Stimulated activated naive B cell treated with anti-CD40 and anti-IgM and Interleukin-4, amounts not matched to agents 10 μg/mL and 1 μg/mL and 100 μg/mL, for 72 hours (primary cell): ENCODE measurements around the gene AK5.

Experiments
- ATAC-seq, 2 donors: fragments of 150-1000 bp; cut with Tn5 transposase; replicated peaks; 2 replicates each; pipeline ENCODE4 v1.10.0; 2021; ENCODE audit warnings: moderate library complexity in 1 of 2
- DNase-seq: peaks from one replicate; pipeline ENCODE4 v3.0.0; 2021
- H3K27ac Mint-ChIP-seq: one replicate; pipeline ENCODE4 v1.8.0; 2022; ENCODE audit warnings: mild to moderate bottlenecking, mixed read lengths
- H3K27me3 Mint-ChIP-seq, 2 donors: one replicate each; pipeline ENCODE4 v1.8.0; 2022; ENCODE audit warnings: mixed read lengths in 2 of 2
- H3K36me3 Mint-ChIP-seq, 2 donors: one replicate each; pipeline ENCODE4 v1.8.0; 2022; ENCODE audit warnings: mixed read lengths in 2 of 2, mild to moderate bottlenecking in 1 of 2
- H3K4me1 Mint-ChIP-seq, 2 donors: one replicate each; pipeline ENCODE4 v1.8.0; 2022; ENCODE audit warnings: mixed read lengths in 2 of 2, mild to moderate bottlenecking in 1 of 2
- H3K4me3 Mint-ChIP-seq, 2 donors: one replicate each; pipeline ENCODE4 v1.8.0; 2022; ENCODE audit warnings: mild to moderate bottlenecking in 2 of 2, mixed read lengths in 2 of 2, moderate library complexity in 1 of 2
- H3K9me3 Mint-ChIP-seq, 2 donors: one replicate each; pipeline ENCODE4 v1.8.0; 2022; ENCODE audit warnings: mixed read lengths in 2 of 2, mild to moderate bottlenecking in 1 of 2

AK5 gene

DNA sequence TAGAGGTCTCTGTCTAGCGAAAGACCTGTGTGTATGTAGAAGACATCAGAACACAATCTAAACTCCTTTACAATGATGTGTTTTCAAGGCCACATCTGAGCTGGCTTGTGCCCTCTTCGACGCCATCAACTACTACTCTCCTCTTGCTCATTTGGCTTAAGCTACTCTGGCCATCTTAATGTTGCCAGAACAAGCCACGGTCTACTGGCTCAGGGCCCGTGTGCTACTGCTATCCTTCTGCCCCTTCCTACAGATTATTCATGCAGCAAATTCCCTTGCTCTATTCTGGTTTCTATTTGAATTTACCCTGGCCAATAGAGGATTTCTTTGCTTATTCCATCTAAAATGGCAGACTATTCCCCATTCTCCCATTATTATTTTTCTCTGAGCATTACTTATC, 278.9 kb downstream of the AK5 start:
- no peak for ATAC-seq
- Mint-ChIP-seq H3K4me1 (peaks cover 0 to 1% of the 10 kb centered on the region in 2 donors), H3K9me3 (no peaks in the 10 kb centered on the region), H3K27ac (peak overlapping the region; percentile 7), H3K36me3 (peaks cover 23 to 41% of the 10 kb centered on the region in 2 donors), H3K27me3 (no peaks in the 10 kb centered on the region), H3K4me3 (no peak overlapping the region)
- no peak for DNase-seq

DNA sequence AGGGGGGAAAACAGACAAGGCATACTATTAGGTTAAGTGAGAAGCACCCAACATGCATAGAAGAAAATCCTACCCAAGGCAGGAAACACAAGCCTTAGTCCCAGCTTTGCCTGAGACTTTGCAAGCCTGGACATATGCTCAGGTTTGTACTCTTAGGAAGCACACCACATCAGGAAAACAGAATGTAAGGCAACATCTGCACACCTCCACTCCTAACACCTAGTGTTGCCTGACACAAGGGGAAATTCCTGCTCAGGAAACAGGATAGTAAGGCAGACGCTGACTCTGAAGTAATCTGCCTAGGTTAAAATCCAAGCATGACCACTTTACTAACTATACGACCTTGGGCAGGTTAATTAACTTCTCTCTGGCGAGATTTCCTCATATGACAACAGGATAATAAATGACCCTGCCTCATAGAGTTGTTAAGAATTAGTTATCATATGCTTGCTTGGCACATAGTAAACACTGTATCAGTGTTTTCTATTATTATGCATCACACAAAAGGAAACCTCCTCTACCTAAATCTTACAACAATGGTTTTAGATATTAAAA, 280.9 kb downstream of the AK5 start:
- no peak for DNase-seq
- H3K4me3 Mint-ChIP-seq: no peak overlapping the region
- no peak overlapping the region for H3K27ac Mint-ChIP-seq
- H3K9me3 Mint-ChIP-seq: no peaks in the 10 kb centered on the region
- no peaks in the 10 kb centered on the region for H3K4me1 Mint-ChIP-seq
- peaks cover 32 to 60% of the 10 kb centered on the region in 2 donors for H3K36me3 Mint-ChIP-seq
- no peak for ATAC-seq
- H3K27me3 Mint-ChIP-seq: no peaks in the 10 kb centered on the region

DNA sequence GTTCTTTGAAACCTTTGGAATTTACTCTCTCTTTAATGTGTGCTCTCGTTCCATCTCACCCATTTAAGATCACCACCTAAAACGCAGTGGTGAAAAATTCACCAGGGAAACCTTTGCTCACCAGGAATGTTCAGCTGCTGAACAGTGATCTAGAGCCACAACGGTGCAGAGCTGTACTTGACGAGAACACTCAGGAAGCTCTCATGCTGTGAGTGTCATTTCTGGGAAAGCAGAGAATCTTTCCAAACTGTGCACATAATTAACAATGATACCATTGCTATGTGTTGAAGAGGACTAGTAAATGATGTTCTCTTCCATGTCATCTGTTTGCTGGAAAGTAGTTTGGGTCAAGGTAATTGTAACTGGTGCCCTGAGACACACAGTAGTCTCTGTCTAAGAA, 283.5 kb downstream of the AK5 start:
- H3K27ac Mint-ChIP-seq: no peak overlapping the region
- no peak overlapping the region for H3K4me3 Mint-ChIP-seq
- ATAC-seq (no peak), DNase-seq (no peak)
- H3K36me3 Mint-ChIP-seq: peaks cover 34 to 67% of the 10 kb centered on the region in 2 donors
- no peaks in the 10 kb centered on the region for H3K9me3 Mint-ChIP-seq
- H3K4me1 Mint-ChIP-seq: no peaks in the 10 kb centered on the region
- H3K27me3 Mint-ChIP-seq: no peaks in the 10 kb centered on the region

DNA sequence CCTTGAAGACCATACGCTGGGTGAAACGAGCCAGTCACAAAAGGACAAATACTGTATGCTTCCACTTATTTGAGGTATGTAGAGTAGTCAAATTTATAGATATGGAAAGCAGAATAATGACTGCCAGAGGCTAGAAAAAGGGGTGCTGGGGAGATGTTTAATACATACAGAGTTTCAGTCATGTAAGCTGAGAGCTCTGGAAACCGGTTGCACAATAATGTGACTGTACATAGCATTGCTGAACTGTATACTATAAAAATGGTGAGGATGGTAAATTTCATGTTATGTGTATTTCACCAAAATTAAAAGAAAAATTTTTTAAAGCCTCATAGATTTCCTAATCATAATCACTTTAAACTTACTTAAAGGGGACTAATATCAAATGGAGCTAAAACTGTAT, 289.8 kb downstream of the AK5 start:
- DNase-seq (no peak), ATAC-seq (no peak)
- no peaks in the 10 kb centered on the region for H3K4me1 Mint-ChIP-seq
- no peaks in the 10 kb centered on the region for H3K9me3 Mint-ChIP-seq
- H3K4me3 Mint-ChIP-seq: no peak overlapping the region
- peaks cover 28 to 59% of the 10 kb centered on the region in 2 donors for H3K36me3 Mint-ChIP-seq
- no peak overlapping the region for H3K27ac Mint-ChIP-seq
- no peaks in the 10 kb centered on the region for H3K27me3 Mint-ChIP-seq

GRCh38 chr1:77579547-77579946, 297.7 kb downstream of the AK5 start:
- no peaks in the 10 kb centered on the region for H3K9me3 Mint-ChIP-seq
- H3K27me3 Mint-ChIP-seq: no peaks in the 10 kb centered on the region
- ATAC-seq: no peak
- no peak for DNase-seq
- peaks cover 0 to 2% of the 10 kb centered on the region in 2 donors for H3K4me1 Mint-ChIP-seq
- H3K4me3 Mint-ChIP-seq: no peak overlapping the region
- peaks cover 19 to 33% of the 10 kb centered on the region in 2 donors for H3K36me3 Mint-ChIP-seq
- H3K27ac Mint-ChIP-seq: no peak overlapping the region

DNA sequence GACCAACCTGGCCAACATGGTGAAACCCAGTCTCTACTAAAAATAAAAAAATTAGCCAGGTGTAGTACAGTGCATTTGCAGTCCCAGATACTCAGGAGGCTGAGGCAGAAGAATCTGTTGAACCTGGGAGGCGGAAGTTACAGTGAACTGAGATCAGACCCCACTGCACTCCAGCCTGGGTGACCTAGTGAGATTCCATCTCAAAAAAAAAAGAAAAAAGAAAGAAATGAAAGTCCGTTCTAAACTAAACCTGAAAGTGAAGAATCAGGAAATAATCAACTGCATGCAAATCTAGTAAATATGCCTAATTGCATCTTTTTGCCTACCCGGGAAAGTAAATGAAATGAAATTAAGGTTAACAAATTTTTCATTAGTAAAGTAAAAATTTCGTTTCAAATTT, 301.1 kb downstream of the AK5 start:
- Mint-ChIP-seq H3K27ac (peak overlapping the region; percentile 20), H3K9me3 (no peaks in the 10 kb centered on the region), H3K27me3 (no peaks in the 10 kb centered on the region), H3K36me3 (peaks cover 18 to 34% of the 10 kb centered on the region in 2 donors), H3K4me1 (peaks cover 0 to 4% of the 10 kb centered on the region in 2 donors), H3K4me3 (no peak overlapping the region)
- ATAC-seq (no peak), DNase-seq (no peak)

GRCh38 chr1:77583483-77583882, 301.7 kb downstream of the AK5 start:
- DNase-seq (no peak), ATAC-seq (no peak)
- Mint-ChIP-seq H3K9me3 (no peaks in the 10 kb centered on the region), H3K36me3 (peaks cover 18 to 34% of the 10 kb centered on the region in 2 donors), H3K4me3 (no peak overlapping the region), H3K4me1 (peaks cover 0 to 4% of the 10 kb centered on the region in 2 donors), H3K27me3 (no peaks in the 10 kb centered on the region), H3K27ac (no peak overlapping the region)

- no peak for DNase-seq
- H3K27me3 Mint-ChIP-seq: no peaks in the 10 kb centered on the region
- H3K27ac Mint-ChIP-seq: no peak overlapping the region
- no peaks in the 10 kb centered on the region for H3K9me3 Mint-ChIP-seq
- peaks cover 0 to 4% of the 10 kb centered on the region in 2 donors for H3K4me1 Mint-ChIP-seq
- H3K36me3 Mint-ChIP-seq: peaks cover 21 to 36% of the 10 kb centered on the region in 2 donors
- ATAC-seq: no peak
- no peak overlapping the region for H3K4me3 Mint-ChIP-seq
Observed at GRCh38 chr1:77584884-77585283, 303.1 kb downstream of the AK5 start.

GRCh38 chr1:77585610-77586314, 303.9 kb downstream of the AK5 start:
- Mint-ChIP-seq H3K27ac (no peak overlapping the region), H3K4me1 (peaks cover 0 to 4% of the 10 kb centered on the region in 2 donors), H3K36me3 (peaks cover 12 to 28% of the 10 kb centered on the region in 2 donors), H3K27me3 (no peaks in the 10 kb centered on the region), H3K4me3 (no peak overlapping the region), H3K9me3 (no peaks in the 10 kb centered on the region)
- no peak for DNase-seq
- ATAC-seq: no peak

- H3K36me3 Mint-ChIP-seq: peaks cover 12 to 32% of the 10 kb centered on the region in 2 donors
- no peak for ATAC-seq
- no peak overlapping the region for H3K27ac Mint-ChIP-seq
Observed at GRCh38 chr1:77589231-77589630, 307.4 kb downstream of the AK5 start.

DNA sequence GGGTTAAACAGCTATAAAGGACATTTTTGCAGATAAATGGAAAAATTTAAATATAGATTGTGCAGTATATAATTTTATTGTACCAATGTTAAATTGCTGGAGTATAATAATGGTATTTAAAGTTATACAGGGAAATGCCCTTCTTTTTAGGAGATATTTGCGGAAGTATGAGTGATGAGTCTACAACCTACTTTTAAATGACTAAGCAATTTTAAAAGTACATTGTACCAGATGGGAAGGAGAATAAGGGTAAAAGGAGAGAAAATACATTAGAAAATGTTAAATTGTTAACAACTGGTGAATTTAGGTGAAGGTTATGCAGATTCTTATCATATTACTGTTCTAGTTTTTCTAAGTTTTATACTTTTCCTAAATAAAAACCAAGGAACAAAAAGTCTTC, 308.8 kb downstream of the AK5 start:
- ATAC-seq: no peak
- H3K27ac Mint-ChIP-seq: no peak overlapping the region
- H3K4me1 Mint-ChIP-seq: peaks cover 13 to 28% of the 10 kb centered on the region in 2 donors

More at GRCh38 chr1:77589231-77589630, 307.4 kb downstream of the AK5 start:
- H3K4me1 Mint-ChIP-seq: peaks cover 7 to 14% of the 10 kb centered on the region in 2 donors
- no peak overlapping the region for H3K4me3 Mint-ChIP-seq
- H3K9me3 Mint-ChIP-seq: no peaks in the 10 kb centered on the region
- DNase-seq: no peak
- H3K27me3 Mint-ChIP-seq: no peaks in the 10 kb centered on the region

DNA sequence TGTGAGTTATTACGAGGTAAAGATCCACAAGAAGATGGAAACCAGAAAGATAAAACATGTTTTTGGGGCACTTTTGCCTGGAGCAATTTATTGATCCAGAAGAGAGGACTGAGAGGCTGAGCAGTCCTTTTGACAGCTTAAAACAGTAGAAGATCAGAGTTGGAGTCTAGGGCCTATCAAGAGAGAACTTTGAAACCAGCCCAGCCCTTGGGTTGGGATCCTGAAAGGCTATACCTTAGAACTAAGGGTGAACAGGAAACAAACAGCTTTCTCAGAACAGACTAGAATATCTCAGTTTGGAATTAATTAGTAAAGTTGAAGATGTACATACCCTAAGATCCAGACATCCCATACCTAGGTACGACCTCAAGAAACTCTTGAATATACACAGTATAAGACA, 311.1 kb downstream of the AK5 start:
- peaks cover 13 to 30% of the 10 kb centered on the region in 2 donors for H3K4me1 Mint-ChIP-seq
- no peak overlapping the region for H3K27ac Mint-ChIP-seq
- H3K36me3 Mint-ChIP-seq: peaks cover 25 to 49% of the 10 kb centered on the region in 2 donors
- H3K4me3 Mint-ChIP-seq: no peak overlapping the region
- no peaks in the 10 kb centered on the region for H3K27me3 Mint-ChIP-seq
- no peak for DNase-seq
- no peak for ATAC-seq
- H3K9me3 Mint-ChIP-seq: peaks cover 3 to 4% of the 10 kb centered on the region in 2 donors

More for the DNA sequence above, 308.8 kb downstream of the AK5 start:
- Mint-ChIP-seq H3K27me3 (no peaks in the 10 kb centered on the region), H3K9me3 (no peaks in the 10 kb centered on the region), H3K4me3 (no peak overlapping the region), H3K36me3 (peaks cover 17 to 39% of the 10 kb centered on the region in 2 donors)
- no peak for DNase-seq

- Mint-ChIP-seq H3K4me1 (peaks cover 13 to 30% of the 10 kb centered on the region in 2 donors), H3K36me3 (peaks cover 24 to 48% of the 10 kb centered on the region in 2 donors), H3K9me3 (peaks cover 3 to 4% of the 10 kb centered on the region in 2 donors), H3K27me3 (no peaks in the 10 kb centered on the region), H3K4me3 (no peak overlapping the region), H3K27ac (peak overlapping the region; percentile 77)
- DNase-seq (no peak), ATAC-seq (peak in 1 of 2 donors; percentile 36)
Observed at GRCh38 chr1:77594366-77595112, 312.7 kb downstream of the AK5 start.

GRCh38 chr1:77597310-77597709, 315.5 kb downstream of the AK5 start:
- no peak for DNase-seq
- H3K27ac Mint-ChIP-seq: no peak overlapping the region

More at GRCh38 chr1:77597310-77597709, 315.5 kb downstream of the AK5 start:
- no peak for ATAC-seq
- Mint-ChIP-seq H3K36me3 (peaks cover 25 to 43% of the 10 kb centered on the region in 2 donors), H3K27me3 (no peaks in the 10 kb centered on the region), H3K9me3 (peaks cover 3 to 4% of the 10 kb centered on the region in 2 donors), H3K4me3 (no peak overlapping the region), H3K4me1 (peaks cover 10 to 18% of the 10 kb centered on the region in 2 donors)
